ENCODE measurements around the gene MAP4K1. TPM values are rescaled to one million over a fixed set of nuclear protein-coding genes. Genes with fewer than 3 reads are reported as not detected.

MAP4K1 gene
- total RNA-seq, 1 experiment from 2014 or later: 2.3 TPM

DNA sequence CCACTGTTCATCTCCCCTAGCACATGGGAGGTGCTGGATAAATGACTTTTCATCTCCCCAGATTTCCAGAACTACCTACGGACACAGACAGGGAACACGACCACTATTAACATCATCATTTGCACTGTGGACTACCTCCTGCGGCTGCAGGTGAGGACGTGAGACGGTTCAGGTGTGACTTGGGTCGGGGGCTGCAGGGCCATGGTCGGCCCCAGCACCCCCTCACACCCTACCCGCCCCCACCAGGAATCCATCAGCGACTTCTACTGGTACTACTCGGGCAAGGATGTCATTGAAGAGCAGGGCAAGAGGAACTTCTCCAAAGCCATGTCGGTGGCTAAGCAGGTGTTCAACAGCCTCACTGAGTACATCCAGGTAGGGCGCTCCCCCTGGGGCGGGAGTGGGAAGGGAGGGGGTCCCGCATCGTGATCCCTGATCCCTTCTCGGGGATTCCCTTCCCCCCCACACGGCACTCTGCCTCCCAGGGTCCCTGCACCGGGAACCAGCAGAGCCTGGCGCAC lies 74.4 kb downstream of the MAP4K1 start:
- POLR2A ChIA-PET (ENCODE audit: unreplicated experiment): interaction anchor here (0.6 to 0.7 kb wide), 2 partner anchors 294 to 298 kb away, joined by 4 to 11 read pairs; no protein-coding TSS in a partner anchor
- H3K27ac ChIP-seq (ENCODE audit: low read length): no peak overlapping the region

DNA sequence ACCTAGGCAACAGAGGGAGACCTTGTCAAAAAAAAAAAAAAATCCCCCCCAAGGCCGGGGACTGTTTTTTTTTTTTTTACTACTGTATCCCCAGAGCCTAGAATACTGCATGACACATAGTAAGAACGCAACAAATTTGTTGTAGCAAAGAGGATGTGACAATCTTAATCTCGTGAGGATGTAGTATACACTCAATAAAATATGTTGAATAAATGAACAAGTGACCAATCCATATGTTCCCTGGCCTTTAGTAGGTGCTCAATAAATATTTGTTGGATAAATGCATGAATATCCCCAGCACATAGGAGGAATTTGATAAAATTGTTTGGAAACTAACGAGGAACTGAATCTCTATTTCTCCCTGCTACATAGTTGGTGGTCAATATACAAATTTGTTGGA lies 75.7 kb downstream of the MAP4K1 start:
- Histone ChIP-seq H3K36me3 (ENCODE audit: low read depth, low read length) (no peaks in the 10 kb centered on the region), H2AFZ (ENCODE audit: low read length) (no peak overlapping the region), H3K4me1 (ENCODE audit: insufficient read depth, low read length) (peaks cover 4% of the 10 kb centered on the region; the same call in 1 of the 2 replicates), H4K20me1 (ENCODE audit: low read length) (no peaks in the 10 kb centered on the region), H3K9ac (ENCODE audit: low read length) (no peak overlapping the region), H3K27me3 (ENCODE audit: low read length) (no peaks in the 10 kb centered on the region), H3F3A (ENCODE audit: low read length, unreplicated experiment) (no peaks in the 10 kb centered on the region), H3K4me2 (ENCODE audit: low read length) (no peak overlapping the region), H3K9me3 (ENCODE audit: low read length) (no peaks in the 10 kb centered on the region), H3K27ac (ENCODE audit: low read length) (no peak overlapping the region), H3K9me2 (replicated peaks; ENCODE audit: low read length) (no peaks in the 10 kb centered on the region), H3K4me3 (ENCODE audit: low read length) (no peak overlapping the region), H3K79me2 (ENCODE audit: low read length) (no peaks in the 10 kb centered on the region)
- CTCF ChIA-PET: no interaction called here
- TF ChIP-seq EZH2phosphoT487 (IDR thresholded peaks at IDR 0.05; ENCODE audit: borderline replicate concordance, low read length): no peak
- TF ChIP-seq, protein P1, sequence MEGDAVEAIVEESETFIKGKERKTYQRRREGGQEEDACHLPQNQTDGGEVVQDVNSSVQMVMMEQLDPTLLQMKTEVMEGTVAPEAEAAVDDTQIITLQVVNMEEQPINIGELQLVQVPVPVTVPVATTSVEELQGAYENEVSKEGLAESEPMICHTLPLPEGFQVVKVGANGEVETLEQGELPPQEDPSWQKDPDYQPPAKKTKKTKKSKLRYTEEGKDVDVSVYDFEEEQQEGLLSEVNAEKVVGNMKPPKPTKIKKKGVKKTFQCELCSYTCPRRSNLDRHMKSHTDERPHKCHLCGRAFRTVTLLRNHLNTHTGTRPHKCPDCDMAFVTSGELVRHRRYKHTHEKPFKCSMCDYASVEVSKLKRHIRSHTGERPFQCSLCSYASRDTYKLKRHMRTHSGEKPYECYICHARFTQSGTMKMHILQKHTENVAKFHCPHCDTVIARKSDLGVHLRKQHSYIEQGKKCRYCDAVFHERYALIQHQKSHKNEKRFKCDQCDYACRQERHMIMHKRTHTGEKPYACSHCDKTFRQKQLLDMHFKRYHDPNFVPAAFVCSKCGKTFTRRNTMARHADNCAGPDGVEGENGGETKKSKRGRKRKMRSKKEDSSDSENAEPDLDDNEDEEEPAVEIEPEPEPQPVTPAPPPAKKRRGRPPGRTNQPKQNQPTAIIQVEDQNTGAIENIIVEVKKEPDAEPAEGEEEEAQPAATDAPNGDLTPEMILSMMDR (conservative IDR thresholded peaks at IDR 0.05; ENCODE audit: low read depth, low read length): no peak
- no peak for TF ChIP-seq EZH2 (IDR thresholded peaks at IDR 0.05; ENCODE audit: low read length, unreplicated experiment)
- intact Hi-C loops (cut with micrococcal nuclease): loop anchor here (10.0 kb wide), 1 partner anchor 393 kb away; the partner anchor contains the start of genes MRPS12 and SARS2
- POLR2A ChIA-PET (ENCODE audit: unreplicated experiment): no interaction called here
- DNase-seq (no peak), ATAC-seq (no peak)
- no TSS peak for BruUV-seq (replicated peaks)

More for the DNA sequence above, 74.4 kb downstream of the MAP4K1 start:
- DNase-seq (no peak), ATAC-seq (no peak)
- no peak overlapping the region for H3K9ac ChIP-seq (ENCODE audit: low read length)
- H3K27me3 ChIP-seq (ENCODE audit: low read length): no peaks in the 10 kb centered on the region
- CTCF ChIA-PET: interaction anchor here (0.6 kb wide), 1 partner anchor 387 kb away, joined by 3 read pairs; the partner anchor contains the start of gene SARS2
- H3K4me1 ChIP-seq (ENCODE audit: insufficient read depth, low read length): peaks cover 4% of the 10 kb centered on the region; the same call in 1 of the 2 replicates
- H3K4me3 ChIP-seq (ENCODE audit: low read length): no peak overlapping the region
- H4K20me1 ChIP-seq (ENCODE audit: low read length): no peaks in the 10 kb centered on the region
- H3K4me2 ChIP-seq (ENCODE audit: low read length): no peak overlapping the region
- intact Hi-C loops (cut with micrococcal nuclease): loop anchor here (10.0 kb wide), 1 partner anchor 391 kb away; the partner anchor contains the start of genes MRPS12 and SARS2
- no peaks in the 10 kb centered on the region for H3K79me2 ChIP-seq (ENCODE audit: low read length)
- no peak for TF ChIP-seq EZH2 (IDR thresholded peaks at IDR 0.05; ENCODE audit: low read length, unreplicated experiment)
- no peak for TF ChIP-seq EZH2phosphoT487 (IDR thresholded peaks at IDR 0.05; ENCODE audit: borderline replicate concordance, low read length)
- TF ChIP-seq, protein P1 (conservative IDR thresholded peaks at IDR 0.05; ENCODE audit: low read depth, low read length): no peak
- H2AFZ ChIP-seq (ENCODE audit: low read length): no peak overlapping the region
- no peaks in the 10 kb centered on the region for H3K9me2 ChIP-seq (replicated peaks; ENCODE audit: low read length)
- H3F3A ChIP-seq (ENCODE audit: low read length, unreplicated experiment): no peaks in the 10 kb centered on the region
- H3K9me3 ChIP-seq (ENCODE audit: low read length): no peaks in the 10 kb centered on the region
- H3K36me3 ChIP-seq (ENCODE audit: low read depth, low read length): no peaks in the 10 kb centered on the region
- BruUV-seq (replicated peaks): no TSS peak

DNA sequence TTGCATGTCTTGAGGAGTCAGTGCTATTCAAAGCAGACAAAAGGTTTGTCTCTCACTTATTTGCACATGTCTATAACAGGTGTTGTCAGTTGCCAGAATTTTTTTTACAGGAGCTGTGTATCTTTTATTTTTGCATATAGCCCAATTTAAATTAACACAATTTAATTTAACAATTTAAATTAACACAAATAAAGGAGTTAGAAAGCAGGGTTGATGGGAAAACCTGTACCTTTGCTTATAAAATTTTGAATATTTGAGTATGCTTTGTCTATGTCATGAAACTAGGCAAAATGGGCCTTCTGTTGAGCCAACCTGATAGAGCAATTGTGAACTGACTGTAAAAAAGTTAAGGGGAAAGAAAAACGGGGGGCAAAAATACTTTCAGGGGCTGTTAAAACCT lies 78.0 kb downstream of the MAP4K1 start:
- DNase-seq (no peak), ATAC-seq (no peak)
- no peaks in the 10 kb centered on the region for H3K27me3 ChIP-seq (ENCODE audit: low read length)
- H3K79me2 ChIP-seq (ENCODE audit: low read length): no peaks in the 10 kb centered on the region
- H3K4me2 ChIP-seq (ENCODE audit: low read length): no peak overlapping the region
- no peaks in the 10 kb centered on the region for H3K9me3 ChIP-seq (ENCODE audit: low read length)
- CTCF ChIA-PET: no interaction called here
- H3K9me2 ChIP-seq (replicated peaks; ENCODE audit: low read length): no peaks in the 10 kb centered on the region
- H3K9ac ChIP-seq (ENCODE audit: low read length): no peak overlapping the region
- H2AFZ ChIP-seq (ENCODE audit: low read length): no peak overlapping the region
- no peaks in the 10 kb centered on the region for H3F3A ChIP-seq (ENCODE audit: low read length, unreplicated experiment)
- TF ChIP-seq EZH2 (IDR thresholded peaks at IDR 0.05; ENCODE audit: low read length, unreplicated experiment) (no peak), EZH2phosphoT487 (IDR thresholded peaks at IDR 0.05; ENCODE audit: borderline replicate concordance, low read length) (no peak)
- TF ChIP-seq, protein P1 (conservative IDR thresholded peaks at IDR 0.05; ENCODE audit: low read depth, low read length): no peak
- no TSS peak for BruUV-seq (replicated peaks)
- no peak overlapping the region for H3K4me3 ChIP-seq (ENCODE audit: low read length)
- POLR2A ChIA-PET (ENCODE audit: unreplicated experiment): no interaction called here
- no peak overlapping the region for H3K27ac ChIP-seq (ENCODE audit: low read length)
- no peaks in the 10 kb centered on the region for H3K36me3 ChIP-seq (ENCODE audit: low read depth, low read length)
- H4K20me1 ChIP-seq (ENCODE audit: low read length): no peaks in the 10 kb centered on the region
- peaks cover 3% of the 10 kb centered on the region; the same call in 1 of the 2 replicates for H3K4me1 ChIP-seq (ENCODE audit: insufficient read depth, low read length)
- intact Hi-C loops (cut with micrococcal nuclease): loop anchor here (10.0 kb wide), 1 partner anchor 395 kb away; the partner anchor contains the start of genes MRPS12 and SARS2

Measured in PC-3 (cell line).